ENCODE data around the gene KCTD15.

The KCTD15 gene

GRCh38 chr19:33832633-33833032, 36.0 kb downstream of the KCTD15 start:
- Histone ChIP-seq H3K9ac (ENCODE audit: low read depth, low read length) (no peak overlapping the region), H3K36me3 (ENCODE audit: control insufficient read depth, insufficient read depth, low read length) (no peaks in the 10 kb centered on the region), H3K9me3 (ENCODE audit: control insufficient read depth, insufficient read depth, low read length) (no peaks in the 10 kb centered on the region), H3K27me3 (ENCODE audit: control insufficient read depth, insufficient read depth, low read length) (no peaks in the 10 kb centered on the region), H3K27ac (ENCODE audit: low read depth, low read length) (no peak overlapping the region), H3K4me1 (ENCODE audit: control insufficient read depth, insufficient read depth, low read length) (no peaks in the 10 kb centered on the region), H3K4me3 (ENCODE audit: low read depth, low read length) (no peak overlapping the region)

GRCh38 chr19:33840382-33840781, 43.7 kb downstream of the KCTD15 start:
- Histone ChIP-seq H3K9ac (ENCODE audit: low read depth, low read length) (no peak overlapping the region), H3K36me3 (ENCODE audit: control insufficient read depth, insufficient read depth, low read length) (no peaks in the 10 kb centered on the region), H3K9me3 (ENCODE audit: control insufficient read depth, insufficient read depth, low read length) (no peaks in the 10 kb centered on the region), H3K4me1 (ENCODE audit: control insufficient read depth, insufficient read depth, low read length) (no peaks in the 10 kb centered on the region), H3K27ac (ENCODE audit: low read depth, low read length) (no peak overlapping the region), H3K4me3 (ENCODE audit: low read depth, low read length) (no peak overlapping the region), H3K27me3 (ENCODE audit: control insufficient read depth, insufficient read depth, low read length) (no peaks in the 10 kb centered on the region)

GRCh38 chr19:33840783-33841182, 44.1 kb downstream of the KCTD15 start:
- Histone ChIP-seq H3K27ac (ENCODE audit: low read depth, low read length) (no peak overlapping the region), H3K9ac (ENCODE audit: low read depth, low read length) (no peak overlapping the region), H3K36me3 (ENCODE audit: control insufficient read depth, insufficient read depth, low read length) (no peaks in the 10 kb centered on the region), H3K27me3 (ENCODE audit: control insufficient read depth, insufficient read depth, low read length) (no peaks in the 10 kb centered on the region), H3K9me3 (ENCODE audit: control insufficient read depth, insufficient read depth, low read length) (no peaks in the 10 kb centered on the region), H3K4me1 (ENCODE audit: control insufficient read depth, insufficient read depth, low read length) (no peaks in the 10 kb centered on the region), H3K4me3 (ENCODE audit: low read depth, low read length) (no peak overlapping the region)

GRCh38 chr19:33841685-33842084, 45.0 kb downstream of the KCTD15 start:
- H3K9ac ChIP-seq (ENCODE audit: low read depth, low read length) = no peak overlapping the region
- no peaks in the 10 kb centered on the region for H3K27me3 ChIP-seq (ENCODE audit: control insufficient read depth, insufficient read depth, low read length)
- H3K27ac ChIP-seq (ENCODE audit: low read depth, low read length) = no peak overlapping the region
- H3K4me1 ChIP-seq (ENCODE audit: control insufficient read depth, insufficient read depth, low read length) = no peaks in the 10 kb centered on the region
- H3K4me3 ChIP-seq (ENCODE audit: low read depth, low read length) = no peak overlapping the region
- H3K9me3 ChIP-seq (ENCODE audit: control insufficient read depth, insufficient read depth, low read length) = no peaks in the 10 kb centered on the region
- H3K36me3 ChIP-seq (ENCODE audit: control insufficient read depth, insufficient read depth, low read length) = no peaks in the 10 kb centered on the region

- H3K27me3 ChIP-seq (ENCODE audit: control insufficient read depth, insufficient read depth, low read length) = no peaks in the 10 kb centered on the region
- H3K9me3 ChIP-seq (ENCODE audit: control insufficient read depth, insufficient read depth, low read length) = no peaks in the 10 kb centered on the region
Measured at GRCh38 chr19:33844478-33844877, 47.8 kb downstream of the KCTD15 start.

GRCh38 chr19:33845498-33845897, 48.8 kb downstream of the KCTD15 start:
- Histone ChIP-seq H3K4me1 (ENCODE audit: control insufficient read depth, insufficient read depth, low read length) (no peaks in the 10 kb centered on the region), H3K9me3 (ENCODE audit: control insufficient read depth, insufficient read depth, low read length) (no peaks in the 10 kb centered on the region), H3K9ac (ENCODE audit: low read depth, low read length) (no peak overlapping the region), H3K27me3 (ENCODE audit: control insufficient read depth, insufficient read depth, low read length) (no peaks in the 10 kb centered on the region), H3K27ac (ENCODE audit: low read depth, low read length) (no peak overlapping the region), H3K36me3 (ENCODE audit: control insufficient read depth, insufficient read depth, low read length) (no peaks in the 10 kb centered on the region), H3K4me3 (ENCODE audit: low read depth, low read length) (no peak overlapping the region)

More at GRCh38 chr19:33844478-33844877, 47.8 kb downstream of the KCTD15 start:
- H3K27ac ChIP-seq (ENCODE audit: low read depth, low read length) = no peak overlapping the region
- H3K9ac ChIP-seq (ENCODE audit: low read depth, low read length) = no peak overlapping the region
- no peak overlapping the region for H3K4me3 ChIP-seq (ENCODE audit: low read depth, low read length)
- H3K36me3 ChIP-seq (ENCODE audit: control insufficient read depth, insufficient read depth, low read length) = no peaks in the 10 kb centered on the region
- H3K4me1 ChIP-seq (ENCODE audit: control insufficient read depth, insufficient read depth, low read length) = no peaks in the 10 kb centered on the region

- no peaks in the 10 kb centered on the region for H3K4me1 ChIP-seq (ENCODE audit: control insufficient read depth, insufficient read depth, low read length)
- no peaks in the 10 kb centered on the region for H3K27me3 ChIP-seq (ENCODE audit: control insufficient read depth, insufficient read depth, low read length)
- no peak overlapping the region for H3K27ac ChIP-seq (ENCODE audit: low read depth, low read length)
- no peaks in the 10 kb centered on the region for H3K36me3 ChIP-seq (ENCODE audit: control insufficient read depth, insufficient read depth, low read length)
- H3K4me3 ChIP-seq (ENCODE audit: low read depth, low read length) = no peak overlapping the region
- H3K9ac ChIP-seq (ENCODE audit: low read depth, low read length) = no peak overlapping the region
- H3K9me3 ChIP-seq (ENCODE audit: control insufficient read depth, insufficient read depth, low read length) = no peaks in the 10 kb centered on the region
Measured at GRCh38 chr19:33849551-33850147, 53.0 kb downstream of the KCTD15 start.

- Histone ChIP-seq H3K27me3 (ENCODE audit: control insufficient read depth, insufficient read depth, low read length) (no peaks in the 10 kb centered on the region), H3K36me3 (ENCODE audit: control insufficient read depth, insufficient read depth, low read length) (no peaks in the 10 kb centered on the region), H3K9ac (ENCODE audit: low read depth, low read length) (no peak overlapping the region), H3K4me3 (ENCODE audit: low read depth, low read length) (no peak overlapping the region), H3K4me1 (ENCODE audit: control insufficient read depth, insufficient read depth, low read length) (no peaks in the 10 kb centered on the region), H3K27ac (ENCODE audit: low read depth, low read length) (no peak overlapping the region), H3K9me3 (ENCODE audit: control insufficient read depth, insufficient read depth, low read length) (no peaks in the 10 kb centered on the region)
Measured at GRCh38 chr19:33859016-33859415, 62.3 kb downstream of the KCTD15 start.

GRCh38 chr19:33860312-33861090, 63.8 kb downstream of the KCTD15 start:
- H3K36me3 ChIP-seq (ENCODE audit: control insufficient read depth, insufficient read depth, low read length) = no peaks in the 10 kb centered on the region
- H3K27me3 ChIP-seq (ENCODE audit: control insufficient read depth, insufficient read depth, low read length) = no peaks in the 10 kb centered on the region
- H3K27ac ChIP-seq (ENCODE audit: low read depth, low read length) = no peak overlapping the region
- no peak overlapping the region for H3K9ac ChIP-seq (ENCODE audit: low read depth, low read length)
- H3K9me3 ChIP-seq (ENCODE audit: control insufficient read depth, insufficient read depth, low read length) = no peaks in the 10 kb centered on the region
- H3K4me3 ChIP-seq (ENCODE audit: low read depth, low read length) = no peak overlapping the region
- H3K4me1 ChIP-seq (ENCODE audit: control insufficient read depth, insufficient read depth, low read length) = no peaks in the 10 kb centered on the region

- Histone ChIP-seq H3K4me3 (ENCODE audit: low read depth, low read length) (no peak overlapping the region), H3K9ac (ENCODE audit: low read depth, low read length) (no peak overlapping the region), H3K27ac (ENCODE audit: low read depth, low read length) (no peak overlapping the region), H3K27me3 (ENCODE audit: control insufficient read depth, insufficient read depth, low read length) (no peaks in the 10 kb centered on the region), H3K36me3 (ENCODE audit: control insufficient read depth, insufficient read depth, low read length) (no peaks in the 10 kb centered on the region), H3K4me1 (ENCODE audit: control insufficient read depth, insufficient read depth, low read length) (no peaks in the 10 kb centered on the region), H3K9me3 (ENCODE audit: control insufficient read depth, insufficient read depth, low read length) (no peaks in the 10 kb centered on the region)
Measured at GRCh38 chr19:33861950-33862349, 65.3 kb downstream of the KCTD15 start.

GRCh38 chr19:33862981-33863380, 66.3 kb downstream of the KCTD15 start:
- no peak overlapping the region for H3K9ac ChIP-seq (ENCODE audit: low read depth, low read length)
- peaks cover 3% of the 10 kb centered on the region; the same call in 1 of the 2 replicates for H3K4me1 ChIP-seq (ENCODE audit: control insufficient read depth, insufficient read depth, low read length)
- H3K9me3 ChIP-seq (ENCODE audit: control insufficient read depth, insufficient read depth, low read length) = no peaks in the 10 kb centered on the region
- no peak overlapping the region for H3K27ac ChIP-seq (ENCODE audit: low read depth, low read length)
- H3K4me3 ChIP-seq (ENCODE audit: low read depth, low read length) = no peak overlapping the region
- no peaks in the 10 kb centered on the region; the same call in 1 of the 2 replicates for H3K27me3 ChIP-seq (ENCODE audit: control insufficient read depth, insufficient read depth, low read length)
- no peaks in the 10 kb centered on the region for H3K36me3 ChIP-seq (ENCODE audit: control insufficient read depth, insufficient read depth, low read length)

Data from HUES48 (cell line).